Coronary artery (tissue), 2 donors: ENCODE data around the gene RPH3AL.
A peak's percentile ranks its signal among the peaks of the same experiment; 100 is the strongest.
"Not testable (repeated sequence)": the region's sequence is repeated elsewhere in the genome, so short reads cannot be mapped to it uniquely, and the experiment has no call there.

Experiments
- DNase-seq: peaks from one replicate; pipeline ENCODE4 v3.0.0-alpha.2; 2017; ENCODE audit warnings: low spot score
- H3K27ac ChIP-seq, 2 donors: fragments of 200-600 bp; sonication (generic); one replicate each; pipeline ENCODE4 v1.5.1; 2016 to 2019
- H3K4me3 ChIP-seq: fragments of 200-600 bp; sonication (generic); 2 replicates; pipeline ENCODE4 v1.5.1; 2016; ENCODE audit warnings: mild to moderate bottlenecking, moderate library complexity
- TF ChIP-seq, protein P1 (sequence below): fragments of 200-600 bp; sonication (generic); IDR thresholded peaks from one replicate; pipeline ENCODE4 v1.5.1; 2019; ENCODE audit warnings: antibody characterized with exemption

Gene RPH3AL

DNA sequence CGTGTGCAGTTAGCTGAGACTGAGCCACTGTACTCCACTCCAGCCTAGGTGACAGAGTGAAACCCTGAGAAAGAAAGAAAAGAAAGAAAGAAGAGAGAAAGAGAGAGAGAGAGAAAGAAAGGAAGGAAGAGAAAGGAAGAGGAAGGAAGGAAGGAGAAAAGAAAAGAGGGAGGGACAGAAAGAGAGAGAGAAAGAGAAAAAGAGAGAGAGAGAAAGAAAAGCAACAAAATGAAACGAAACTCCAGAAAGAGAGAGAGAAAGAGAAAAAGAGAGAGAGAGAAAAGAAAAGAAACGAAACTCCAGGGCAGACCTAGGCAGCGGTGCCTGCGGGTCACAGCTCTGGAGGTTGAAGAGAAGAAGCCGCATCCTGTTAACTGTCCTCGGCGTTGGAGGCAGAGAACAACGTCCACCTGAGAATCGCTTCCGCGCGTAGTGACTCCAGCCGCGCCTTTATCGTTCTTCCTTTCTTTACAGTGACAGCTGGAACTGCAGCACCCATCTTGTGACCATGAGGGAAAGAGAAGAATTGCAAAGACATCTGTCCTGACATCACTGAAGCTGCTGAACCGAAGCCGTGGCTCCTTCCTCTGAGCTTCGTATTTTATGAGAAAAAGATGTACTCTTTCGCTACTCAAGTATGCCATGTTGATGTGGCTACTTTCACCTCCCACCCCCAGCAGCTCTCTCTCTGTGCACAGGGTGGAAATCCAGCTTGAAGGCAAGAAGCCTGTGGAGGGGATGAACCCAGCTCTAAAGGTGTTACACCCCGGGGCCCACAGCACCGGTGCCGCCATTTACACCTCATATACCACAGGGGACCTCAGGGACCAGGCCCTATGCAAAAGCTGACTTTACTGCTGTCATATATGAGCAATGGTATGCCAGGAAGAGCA is 114.3 kb downstream of the RPH3AL start:
- no peak overlapping the region for H3K4me3 ChIP-seq
- no peak overlapping the region for H3K27ac ChIP-seq
- TF ChIP-seq, protein P1, sequence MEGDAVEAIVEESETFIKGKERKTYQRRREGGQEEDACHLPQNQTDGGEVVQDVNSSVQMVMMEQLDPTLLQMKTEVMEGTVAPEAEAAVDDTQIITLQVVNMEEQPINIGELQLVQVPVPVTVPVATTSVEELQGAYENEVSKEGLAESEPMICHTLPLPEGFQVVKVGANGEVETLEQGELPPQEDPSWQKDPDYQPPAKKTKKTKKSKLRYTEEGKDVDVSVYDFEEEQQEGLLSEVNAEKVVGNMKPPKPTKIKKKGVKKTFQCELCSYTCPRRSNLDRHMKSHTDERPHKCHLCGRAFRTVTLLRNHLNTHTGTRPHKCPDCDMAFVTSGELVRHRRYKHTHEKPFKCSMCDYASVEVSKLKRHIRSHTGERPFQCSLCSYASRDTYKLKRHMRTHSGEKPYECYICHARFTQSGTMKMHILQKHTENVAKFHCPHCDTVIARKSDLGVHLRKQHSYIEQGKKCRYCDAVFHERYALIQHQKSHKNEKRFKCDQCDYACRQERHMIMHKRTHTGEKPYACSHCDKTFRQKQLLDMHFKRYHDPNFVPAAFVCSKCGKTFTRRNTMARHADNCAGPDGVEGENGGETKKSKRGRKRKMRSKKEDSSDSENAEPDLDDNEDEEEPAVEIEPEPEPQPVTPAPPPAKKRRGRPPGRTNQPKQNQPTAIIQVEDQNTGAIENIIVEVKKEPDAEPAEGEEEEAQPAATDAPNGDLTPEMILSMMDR, result no peak
- no peak for DNase-seq

DNA sequence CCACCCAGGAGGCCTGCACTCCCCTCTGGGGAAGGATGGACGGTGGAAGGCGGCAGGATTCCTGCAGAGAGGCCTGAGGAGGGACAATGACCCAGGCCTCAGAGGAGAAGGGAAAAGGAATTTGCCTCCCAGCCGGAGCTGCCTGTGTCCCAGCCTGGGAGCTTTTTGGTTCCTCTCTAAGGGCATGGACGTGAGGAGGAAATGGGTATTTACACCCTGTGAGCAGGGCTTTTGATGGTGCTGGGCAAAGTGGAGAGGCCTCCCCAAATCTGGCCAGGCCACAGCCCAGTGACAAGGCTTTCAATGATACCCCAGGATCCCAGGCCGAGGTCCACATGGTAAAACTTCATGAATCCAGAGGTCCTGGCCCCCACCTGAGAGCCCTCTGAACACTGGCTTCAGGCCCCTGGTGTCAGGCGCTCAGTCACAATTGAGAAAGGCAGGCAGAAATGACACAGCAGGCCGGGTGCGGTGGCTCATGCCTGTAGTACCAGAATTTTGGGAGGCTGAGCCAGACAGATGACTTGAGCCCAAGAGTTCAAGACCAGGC is 115.1 kb downstream of the RPH3AL start:
- DNase-seq, result no peak
- Histone ChIP-seq H3K27ac (no peak overlapping the region), H3K4me3 (no peak overlapping the region)
- TF ChIP-seq, protein P1, result no peak

DNA sequence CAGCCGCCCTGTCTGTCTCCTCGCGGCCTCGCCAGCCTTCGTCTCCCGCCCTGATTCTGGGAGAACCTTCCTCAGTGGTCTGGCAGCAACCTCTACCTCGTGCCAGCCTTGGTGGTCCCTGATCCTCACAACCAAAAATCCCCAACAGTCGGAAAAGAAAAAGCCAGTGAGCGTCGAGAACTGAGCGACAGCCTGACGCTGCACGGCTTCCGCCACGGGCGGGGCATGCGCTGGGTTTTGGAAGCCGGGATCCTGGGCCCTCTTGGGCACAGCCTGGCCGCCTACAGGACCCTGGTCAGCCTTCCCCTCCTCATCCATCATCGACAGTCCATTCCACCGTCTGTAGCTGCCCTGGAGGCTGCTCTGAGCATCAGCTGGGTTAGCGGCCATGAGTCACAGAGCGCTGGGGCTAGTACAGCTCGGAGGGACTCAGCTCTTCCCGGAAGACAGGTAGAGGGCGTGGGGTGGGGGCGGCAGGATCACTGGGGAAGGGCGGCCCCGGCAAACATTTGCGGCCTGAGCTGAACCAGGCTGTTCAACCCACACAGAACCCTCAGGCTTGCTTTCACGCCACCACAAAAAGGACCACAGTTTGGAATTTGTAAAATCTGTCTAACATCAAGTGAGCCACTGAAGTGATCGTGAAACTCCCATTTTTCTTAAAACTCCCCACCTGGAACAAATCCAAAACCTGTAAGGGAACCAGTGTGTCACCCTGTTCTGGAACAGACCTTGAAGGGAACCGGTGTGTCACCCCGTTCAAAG is 115.8 kb downstream of the RPH3AL start:
- no peak overlapping the region for H3K4me3 ChIP-seq
- TF ChIP-seq, protein P1, result no peak
- no peak for DNase-seq
- H3K27ac ChIP-seq, result no peak overlapping the region

DNA sequence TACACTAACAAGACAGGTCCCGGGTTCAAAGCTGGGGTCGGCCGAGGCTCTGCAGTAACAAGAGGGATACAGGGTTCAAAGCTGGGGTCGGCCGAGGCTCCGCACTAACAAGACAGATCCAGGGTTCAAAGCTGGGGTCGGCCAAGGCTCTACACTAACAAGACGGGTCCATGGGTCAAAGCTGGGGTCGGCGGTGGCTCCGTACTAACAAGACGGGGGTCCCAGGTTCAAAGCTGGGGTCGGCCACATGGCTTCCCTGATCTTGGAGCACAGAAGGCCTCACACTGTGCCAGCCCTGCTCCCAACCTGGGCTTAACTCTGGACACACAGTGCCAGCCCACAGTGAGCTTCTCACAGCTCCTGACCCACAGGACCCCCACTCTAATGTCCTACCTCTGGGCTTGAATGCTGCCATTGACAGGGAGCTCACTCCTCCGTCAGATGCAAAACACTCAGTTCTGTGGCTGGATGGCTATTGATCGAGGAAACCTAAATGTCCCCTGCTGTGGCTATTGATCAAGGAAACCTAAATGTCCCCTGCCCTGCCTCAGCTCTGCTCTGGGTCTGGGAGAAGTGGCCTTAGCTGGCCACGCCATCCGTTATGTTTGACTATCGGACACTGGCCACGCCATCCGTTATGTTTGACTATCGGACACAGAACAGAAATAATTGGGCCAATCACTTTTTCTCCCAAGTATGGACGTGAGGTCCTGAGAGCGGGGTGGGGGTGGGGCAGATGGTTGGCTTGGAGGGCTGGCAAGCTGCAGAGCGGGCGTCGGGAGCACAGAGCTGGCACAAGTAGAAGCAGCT is 116.6 kb downstream of the RPH3AL start:
- DNase-seq, result no peak
- TF ChIP-seq, protein P1, result no peak
- Histone ChIP-seq H3K27ac (no peak overlapping the region), H3K4me3 (no peak overlapping the region)

DNA sequence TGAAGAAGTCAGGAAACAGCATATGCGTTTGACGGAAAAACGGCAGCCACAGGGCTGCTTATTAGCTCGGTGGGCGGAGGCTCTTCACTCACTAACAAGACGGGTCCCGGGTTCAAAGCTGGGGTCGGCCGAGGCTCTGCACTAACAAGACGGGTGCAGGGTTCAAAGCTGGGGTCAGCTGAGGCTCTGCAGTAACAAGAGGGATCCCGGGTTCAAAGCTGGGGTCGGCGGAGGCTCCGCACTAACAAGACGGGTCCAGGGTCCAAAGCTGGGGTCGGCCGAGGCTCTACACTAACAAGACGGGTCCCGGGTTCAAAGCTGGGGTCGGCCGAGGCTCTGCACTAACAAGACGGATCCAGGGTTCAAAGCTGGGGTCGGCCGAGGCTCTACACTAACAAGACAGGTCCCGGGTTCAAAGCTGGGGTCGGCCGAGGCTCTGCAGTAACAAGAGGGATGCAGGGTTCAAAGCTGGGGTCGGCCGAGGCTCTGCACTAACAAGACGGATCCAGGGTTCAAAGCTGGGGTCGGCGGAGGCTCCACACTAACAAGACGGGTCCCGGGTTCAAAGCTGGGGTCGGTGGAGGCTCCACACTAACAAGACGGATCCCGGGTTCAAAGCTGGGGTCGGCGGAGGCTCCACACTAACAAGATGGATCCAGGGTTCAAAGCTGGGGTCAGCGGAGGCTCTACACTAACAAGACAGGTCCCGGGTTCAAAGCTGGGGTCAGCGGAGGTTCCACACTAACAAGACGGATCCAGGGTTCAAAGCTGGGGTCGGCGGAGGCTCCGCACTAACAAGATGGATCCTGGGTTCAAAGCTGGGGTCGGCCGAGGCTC is 117.4 kb downstream of the RPH3AL start:
- H3K27ac ChIP-seq, result peak overlapping the region in 1 of 2 donors; percentile 75

DNA sequence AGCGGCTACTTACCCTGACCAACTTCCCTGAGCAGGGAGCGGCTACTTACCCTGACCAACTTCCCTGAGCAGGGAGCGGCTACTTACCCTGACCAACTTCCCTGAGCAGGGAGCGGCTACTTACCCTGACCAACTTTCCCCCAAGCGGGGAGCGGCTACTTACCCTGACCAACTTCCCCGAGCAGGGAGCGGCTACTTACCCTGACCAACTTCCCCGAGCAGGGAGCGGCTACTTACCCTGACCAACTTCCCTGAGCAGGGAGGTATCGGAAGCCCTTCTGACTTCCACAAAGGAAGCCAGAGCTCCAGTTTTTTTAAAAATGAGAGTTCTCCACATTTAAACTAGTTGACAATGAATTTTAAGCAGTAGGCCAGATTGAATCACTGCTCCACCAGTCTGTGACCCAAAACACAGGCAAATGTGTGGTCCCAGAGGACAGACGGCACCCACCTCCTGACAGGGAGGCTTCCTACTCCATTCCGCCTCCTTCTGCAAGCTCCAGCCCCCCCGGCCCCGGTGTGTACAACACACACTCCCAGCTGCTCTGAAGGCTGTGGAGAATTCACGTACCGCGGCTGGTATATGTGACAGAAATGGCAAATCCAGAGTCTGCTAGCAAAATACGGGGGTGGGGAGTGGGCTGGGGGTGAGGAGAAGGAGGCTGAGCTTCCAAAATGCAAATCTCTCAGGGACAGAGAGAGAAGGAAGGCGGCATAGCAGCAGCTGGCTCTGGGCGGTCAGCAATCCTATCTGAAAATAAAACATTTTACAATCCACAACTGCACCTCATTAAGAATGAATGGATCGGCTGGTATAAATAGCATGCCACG is 118.2 kb downstream of the RPH3AL start:
- peak overlapping the region; percentile 36 for H3K4me3 ChIP-seq
- peak overlapping the region in 1 of 2 donors; percentile 75 for H3K27ac ChIP-seq
- not testable (repeated sequence) for DNase-seq

More for the DNA sequence above, 117.4 kb downstream of the RPH3AL start:
- H3K4me3 ChIP-seq, result peak overlapping the region; percentile 36
- not testable (repeated sequence) for DNase-seq
